KMS-11 (cell line): Measurements from ENCODE around the gene CHMP6.
A peak's percentile ranks its signal among the peaks of the same experiment; 100 is the strongest.

Experiments
- H2AFZ ChIP-seq: fragments of 200-600 bp; sonication (generic); 2 replicates; pipeline ENCODE4 v1.6.1; 2016; ENCODE audit warnings: antibody characterized with exemption, mixed run types, low read depth
- H3K27ac ChIP-seq: fragments of 200-600 bp; sonication (generic); 2 replicates; pipeline ENCODE4 v1.6.1; 2016; ENCODE audit warnings: mild to moderate bottlenecking, mixed run types
- H3K27me3 ChIP-seq: fragments of 200-600 bp; sonication (generic); 2 replicates; pipeline ENCODE4 v1.6.1; 2017; ENCODE audit warnings: mild to moderate bottlenecking, low read depth, mixed run types, moderate library complexity; ENCODE audit not compliant: insufficient read depth
- H3K36me3 ChIP-seq: fragments of 200-600 bp; sonication (generic); 2 replicates; pipeline ENCODE4 v1.6.1; 2017; ENCODE audit warnings: mild to moderate bottlenecking, mixed run types; ENCODE audit not compliant: insufficient read depth
- H3K4me1 ChIP-seq: fragments of 200-600 bp; sonication (generic); 2 replicates; pipeline ENCODE4 v1.6.1; 2016; ENCODE audit warnings: mild to moderate bottlenecking, low read depth, mixed run types; ENCODE audit not compliant: poor library complexity, severe bottlenecking
- H3K4me2 ChIP-seq: fragments of 200-600 bp; sonication (generic); 2 replicates; pipeline ENCODE4 v1.7.0; 2016; ENCODE audit warnings: mild to moderate bottlenecking, mixed run types
- H3K4me3 ChIP-seq: fragments of 200-600 bp; sonication (generic); IDR thresholded peaks from 2 replicates; pipeline ENCODE4 v1.6.1; 2017; ENCODE audit warnings: low read depth, low read length, mixed read lengths; ENCODE audit not compliant: insufficient read depth
- H3K79me2 ChIP-seq: fragments of 200-600 bp; sonication (generic); 2 replicates; pipeline ENCODE4 v1.6.1; 2016; ENCODE audit warnings: low read depth, mixed run types; ENCODE audit not compliant: insufficient read depth
- H3K9ac ChIP-seq: fragments of 200-600 bp; sonication (generic); 2 replicates; pipeline ENCODE4 v1.6.1; 2016; ENCODE audit warnings: mild to moderate bottlenecking, mixed run types
- H4K20me1 ChIP-seq: fragments of 200-600 bp; sonication (generic); 2 replicates; pipeline ENCODE4 v1.6.1; 2016; ENCODE audit warnings: mild to moderate bottlenecking, mixed run types; ENCODE audit not compliant: insufficient read depth
- CTCF ChIP-seq: fragments of 200-600 bp; sonication (generic); conservative IDR thresholded peaks from 2 replicates; pipeline ENCODE4 v1.6.1; 2017; ENCODE audit warnings: low read depth, mild to moderate bottlenecking, antibody characterized with exemption, low read length, moderate library complexity, mixed read lengths

Gene CHMP6

GRCh38 chr17:81039096-81039495 lies 47.5 kb downstream of the CHMP6 start:
- H3K27me3 ChIP-seq: peaks cover 86% of the 10 kb centered on the region
- H3K36me3 ChIP-seq: no peaks in the 10 kb centered on the region
- H3K4me3 ChIP-seq: no peak overlapping the region
- H4K20me1 ChIP-seq: no peaks in the 10 kb centered on the region
- H3K27ac ChIP-seq: no peak overlapping the region
- TF ChIP-seq CTCF: no peak
- no peaks in the 10 kb centered on the region for H3K79me2 ChIP-seq
- H2AFZ ChIP-seq: no peak overlapping the region
- H3K4me2 ChIP-seq: no peak overlapping the region
- no peaks in the 10 kb centered on the region for H3K4me1 ChIP-seq
- H3K9ac ChIP-seq: no peak overlapping the region

- Histone ChIP-seq H4K20me1 (no peaks in the 10 kb centered on the region), H3K79me2 (no peaks in the 10 kb centered on the region), H3K27me3 (peaks cover 93% of the 10 kb centered on the region), H3K27ac (no peak overlapping the region), H3K9ac (no peak overlapping the region), H3K4me3 (no peak overlapping the region), H3K4me1 (no peaks in the 10 kb centered on the region), H3K36me3 (no peaks in the 10 kb centered on the region), H3K4me2 (no peak overlapping the region), H2AFZ (no peak overlapping the region)
- no peak for TF ChIP-seq CTCF
These were observed 48.5 kb downstream of the CHMP6 start for GRCh38 chr17:81039854-81040758.

GRCh38 chr17:81040791-81041337 lies 49.2 kb downstream of the CHMP6 start:
- no peaks in the 10 kb centered on the region for H3K79me2 ChIP-seq
- H3K9ac ChIP-seq: no peak overlapping the region
- H3K4me2 ChIP-seq: no peak overlapping the region

GRCh38 chr17:81042606-81043005 lies 51.0 kb downstream of the CHMP6 start:
- Histone ChIP-seq H3K27ac (no peak overlapping the region), H4K20me1 (no peaks in the 10 kb centered on the region), H3K27me3 (peaks cover 99% of the 10 kb centered on the region), H3K9ac (no peak overlapping the region), H3K4me2 (no peak overlapping the region), H3K4me3 (no peak overlapping the region), H3K4me1 (no peaks in the 10 kb centered on the region), H2AFZ (no peak overlapping the region), H3K79me2 (no peaks in the 10 kb centered on the region), H3K36me3 (no peaks in the 10 kb centered on the region)
- no peak for TF ChIP-seq CTCF

More at GRCh38 chr17:81040791-81041337, 49.2 kb downstream of the CHMP6 start:
- H3K27me3 ChIP-seq: peaks cover 99% of the 10 kb centered on the region
- H3K36me3 ChIP-seq: no peaks in the 10 kb centered on the region
- H2AFZ ChIP-seq: no peak overlapping the region
- H4K20me1 ChIP-seq: no peaks in the 10 kb centered on the region
- TF ChIP-seq CTCF: peak; percentile 50
- no peak overlapping the region for H3K4me3 ChIP-seq
- H3K27ac ChIP-seq: no peak overlapping the region
- H3K4me1 ChIP-seq: no peaks in the 10 kb centered on the region
